Stomach (tissue), 4 donors: Measurements from ENCODE around the gene ORMDL3.

Experiments
- CTCF ChIP-seq, 7 experiments: fragments of 450-650 bp in 4 of 7; fragments of 200-600 bp in 3 of 7; sonication (generic) in 3 of 7; IDR thresholded peaks; one replicate each; pipeline ENCODE4 v1.5.1; 2016 to 2019; ENCODE audit warnings: antibody characterized with exemption in 7 of 7, control low read depth in 2 of 7, mild to moderate bottlenecking in 1 of 7
- POLR2AphosphoS5 ChIP-seq, 3 donors: sonication (generic); formaldehyde crosslinking; IDR thresholded peaks; one replicate each; pipeline ENCODE4 v1.6.1; 2016; ENCODE audit warnings: antibody characterized with exemption in 3 of 3

- TF ChIP-seq CTCF (IDR thresholded peaks at IDR 0.05) = no peak
- TF ChIP-seq POLR2AphosphoS5 (IDR thresholded peaks at IDR 0.05) = no peak
These were observed 1.9 kb downstream of the ORMDL3 start for GRCh38 chr17:39925282-39926134.
